GM11168 (cell line): ENCODE results near the gene FAM13A.

ENCODE experiments used
- in situ Hi-C: fragments of 300-500 bp; cut with MboI; formaldehyde crosslinking; loops from one replicate; pipeline ENCODE4 v1.12.0; 2022; ENCODE audit warnings: low sequenced_read_pairs; ENCODE audit not compliant: unreplicated experiment

Gene FAM13A

GRCh38 chr4:88737307-88737941, 319.6 kb downstream of the FAM13A start:
- in situ Hi-C loops = no loop called here

- in situ Hi-C loops = no loop called here
Observed at GRCh38 chr4:88736264-88736663, 320.7 kb downstream of the FAM13A start.

GRCh38 chr4:88735564-88735963, 321.4 kb downstream of the FAM13A start:
- in situ Hi-C loops = no loop called here

- in situ Hi-C loops = no loop called here
Observed at GRCh38 chr4:88734403-88734949, 322.5 kb downstream of the FAM13A start.

GRCh38 chr4:88732714-88733368, 324.1 kb downstream of the FAM13A start:
- in situ Hi-C loops = no loop called here

GRCh38 chr4:88731381-88731780, 325.6 kb downstream of the FAM13A start:
- in situ Hi-C loops = no loop called here

GRCh38 chr4:88730811-88731210, 326.2 kb downstream of the FAM13A start:
- in situ Hi-C loops = no loop called here

- in situ Hi-C loops = no loop called here
Observed at GRCh38 chr4:88729146-88729760, 327.7 kb downstream of the FAM13A start.

GRCh38 chr4:88728146-88728545, 328.8 kb downstream of the FAM13A start:
- in situ Hi-C loops = no loop called here

GRCh38 chr4:88725986-88726385, 331.0 kb downstream of the FAM13A start:
- in situ Hi-C loops = no loop called here

GRCh38 chr4:88725143-88725542, 331.8 kb downstream of the FAM13A start:
- in situ Hi-C loops = no loop called here

- in situ Hi-C loops = no loop called here
Observed at GRCh38 chr4:88724406-88724805, 332.6 kb downstream of the FAM13A start.

- in situ Hi-C loops = no loop called here
Observed at GRCh38 chr4:88722828-88723227, 334.2 kb downstream of the FAM13A start.

GRCh38 chr4:88722276-88722780, 334.7 kb downstream of the FAM13A start:
- in situ Hi-C loops = no loop called here

- in situ Hi-C loops = no loop called here
Observed at GRCh38 chr4:88720451-88721428, 336.2 kb downstream of the FAM13A start.

- in situ Hi-C loops = no loop called here
Observed at GRCh38 chr4:88719381-88719780, 337.6 kb downstream of the FAM13A start.

GRCh38 chr4:88718098-88718497, 338.9 kb downstream of the FAM13A start:
- in situ Hi-C loops = no loop called here

GRCh38 chr4:88713782-88714181, 343.2 kb downstream of the FAM13A start:
- in situ Hi-C loops = no loop called here

- in situ Hi-C loops = no loop called here
Observed at GRCh38 chr4:88709989-88710388, 347.0 kb downstream of the FAM13A start.

- in situ Hi-C loops = no loop called here
Observed at GRCh38 chr4:88706574-88706973, 350.4 kb downstream of the FAM13A start.
